Measurements from ENCODE around the gene ALG12. TPM values are rescaled to one million over a fixed set of nuclear protein-coding genes. Genes with fewer than 3 reads are reported as not detected.

ALG12 gene
- total RNA-seq, 1 donor from 2014 or later, result 9.9 TPM

DNA sequence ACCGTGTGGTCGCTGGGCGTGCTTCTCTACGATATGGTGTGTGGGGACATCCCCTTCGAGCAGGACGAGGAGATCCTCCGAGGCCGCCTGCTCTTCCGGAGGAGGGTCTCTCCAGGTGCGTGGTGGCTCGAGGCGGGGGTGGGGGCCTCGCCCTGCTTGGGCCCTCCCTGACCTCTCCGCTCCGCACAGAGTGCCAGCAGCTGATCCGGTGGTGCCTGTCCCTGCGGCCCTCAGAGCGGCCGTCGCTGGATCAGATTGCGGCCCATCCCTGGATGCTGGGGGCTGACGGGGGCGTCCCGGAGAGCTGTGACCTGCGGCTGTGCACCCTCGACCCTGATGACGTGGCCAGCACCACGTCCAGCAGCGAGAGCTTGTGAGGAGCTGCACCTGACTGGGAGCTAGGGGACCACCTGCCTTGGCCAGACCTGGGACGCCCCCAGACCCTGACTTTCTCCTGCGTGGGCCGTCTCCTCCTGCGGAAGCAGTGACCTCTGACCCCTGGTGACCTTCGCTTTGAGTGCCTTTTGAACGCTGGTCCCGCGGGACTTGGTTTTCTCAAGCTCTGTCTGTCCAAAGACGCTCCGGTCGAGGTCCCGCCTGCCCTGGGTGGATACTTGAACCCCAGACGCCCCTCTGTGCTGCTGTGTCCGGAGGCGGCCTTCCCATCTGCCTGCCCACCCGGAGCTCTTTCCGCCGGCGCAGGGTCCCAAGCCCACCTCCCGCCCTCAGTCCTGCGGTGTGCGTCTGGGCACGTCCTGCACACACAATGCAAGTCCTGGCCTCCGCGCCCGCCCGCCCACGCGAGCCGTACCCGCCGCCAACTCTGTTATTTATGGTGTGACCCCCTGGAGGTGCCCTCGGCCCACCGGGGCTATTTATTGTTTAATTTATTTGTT lies 44.8 kb upstream of the ALG12 start:
- Histone ChIP-seq H3K9ac (ENCODE audit: low read depth in 1 of 3, low read length in 3 of 3) (peak overlapping the region; percentile 76 to 94 (median 88)), H3K4me1 (ENCODE audit: control insufficient read depth in 3 of 3, insufficient read depth in 3 of 3, low read length in 3 of 3) (peaks cover 59 to 75% (median 66%) of the 10 kb centered on the region in 3 donors), H3K27me3 (ENCODE audit: control insufficient read depth in 3 of 3, insufficient read depth in 3 of 3, low read length in 3 of 3) (no peaks in the 10 kb centered on the region), H3K9me3 (ENCODE audit: control insufficient read depth in 3 of 3, low read length in 3 of 3) (no peaks in the 10 kb centered on the region), H3K4me3 (ENCODE audit: low read length in 3 of 3) (peak overlapping the region; percentile 61 to 86 (median 78)), H3K36me3 (ENCODE audit: control insufficient read depth in 3 of 3, insufficient read depth in 3 of 3, low read length in 3 of 3) (peaks cover 16 to 22% (median 20%) of the 10 kb centered on the region in 3 donors), H3K27ac (ENCODE audit: low read depth, low read length) (peak overlapping the region; percentile 83)

DNA sequence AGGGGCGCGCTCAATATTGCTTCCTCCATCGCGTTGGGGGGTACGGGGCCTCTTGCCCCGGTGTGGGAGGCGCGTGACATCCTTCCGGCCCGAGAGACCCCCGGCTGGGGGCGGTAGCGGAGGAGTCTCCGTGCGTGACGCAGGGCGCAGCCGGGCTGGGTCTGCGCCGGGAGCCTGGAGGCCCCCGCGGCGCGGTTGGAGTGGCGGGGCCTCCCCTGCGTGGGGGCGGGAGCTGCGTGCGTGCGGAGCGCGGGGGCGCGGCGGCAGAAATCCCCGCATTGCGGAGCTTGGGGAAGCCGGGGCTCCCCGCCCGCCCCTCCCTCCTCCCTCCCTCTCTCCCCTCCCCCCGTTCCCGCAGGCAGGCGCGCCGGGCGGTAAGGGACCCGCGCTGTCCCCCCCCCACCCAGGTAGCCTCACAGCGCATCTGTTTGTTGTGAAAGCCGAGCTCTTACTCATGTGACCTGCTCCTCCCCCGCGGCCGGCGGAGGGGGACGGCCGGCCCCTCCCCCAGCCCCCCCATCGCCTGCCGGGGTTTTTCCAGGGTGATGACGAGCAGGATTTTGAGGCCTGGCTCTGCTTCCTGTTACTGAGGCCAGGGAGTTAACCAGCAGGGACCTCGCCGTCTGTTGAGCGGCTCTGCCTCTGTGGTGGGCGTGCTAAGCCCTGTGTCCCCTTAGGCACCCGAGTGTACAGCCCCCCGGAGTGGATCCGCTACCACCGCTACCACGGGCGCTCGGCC lies 43.9 kb upstream of the ALG12 start:
- Histone ChIP-seq H3K4me1 (ENCODE audit: control insufficient read depth in 3 of 3, insufficient read depth in 3 of 3, low read length in 3 of 3) (peaks cover 51 to 67% (median 57%) of the 10 kb centered on the region in 3 donors), H3K27me3 (ENCODE audit: control insufficient read depth in 3 of 3, insufficient read depth in 3 of 3, low read length in 3 of 3) (no peaks in the 10 kb centered on the region), H3K9ac (ENCODE audit: low read depth in 1 of 3, low read length in 3 of 3) (peak overlapping the region; percentile 87 to 97 (median 90)), H3K36me3 (ENCODE audit: control insufficient read depth in 3 of 3, insufficient read depth in 3 of 3, low read length in 3 of 3) (peaks cover 16 to 22% (median 20%) of the 10 kb centered on the region in 3 donors), H3K4me3 (ENCODE audit: low read length in 3 of 3) (peak overlapping the region; percentile 86 to 94 (median 92)), H3K27ac (ENCODE audit: low read depth, low read length) (peak overlapping the region; percentile 92), H3K9me3 (ENCODE audit: control insufficient read depth in 3 of 3, low read length in 3 of 3) (no peaks in the 10 kb centered on the region)

DNA sequence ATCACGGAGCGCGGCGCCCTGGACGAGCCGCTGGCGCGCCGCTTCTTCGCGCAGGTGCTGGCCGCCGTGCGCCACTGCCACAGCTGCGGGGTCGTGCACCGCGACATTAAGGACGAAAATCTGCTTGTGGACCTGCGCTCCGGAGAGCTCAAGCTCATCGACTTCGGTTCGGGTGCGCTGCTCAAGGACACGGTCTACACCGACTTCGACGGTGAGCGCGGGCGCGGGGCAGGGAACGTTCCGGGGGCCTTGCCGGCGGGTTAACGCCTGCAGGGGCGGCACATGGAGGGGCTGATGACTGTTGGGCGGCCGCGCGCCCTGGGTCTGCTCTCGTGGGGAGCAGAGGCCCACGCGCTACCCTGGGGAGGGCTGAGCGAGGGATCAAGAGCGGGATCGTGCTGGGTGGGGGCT lies 43.4 kb upstream of the ALG12 start:
- Histone ChIP-seq H3K9ac (ENCODE audit: low read depth in 1 of 3, low read length in 3 of 3) (peak overlapping the region; percentile 87 to 97 (median 90)), H3K27me3 (ENCODE audit: control insufficient read depth in 3 of 3, insufficient read depth in 3 of 3, low read length in 3 of 3) (no peaks in the 10 kb centered on the region), H3K36me3 (ENCODE audit: control insufficient read depth in 3 of 3, insufficient read depth in 3 of 3, low read length in 3 of 3) (peaks cover 16 to 22% (median 20%) of the 10 kb centered on the region in 3 donors), H3K4me1 (ENCODE audit: control insufficient read depth in 3 of 3, insufficient read depth in 3 of 3, low read length in 3 of 3) (peaks cover 45 to 65% (median 55%) of the 10 kb centered on the region in 3 donors), H3K27ac (ENCODE audit: low read depth, low read length) (peak overlapping the region; percentile 92), H3K9me3 (ENCODE audit: control insufficient read depth in 3 of 3, low read length in 3 of 3) (no peaks in the 10 kb centered on the region), H3K4me3 (ENCODE audit: low read length in 3 of 3) (peak overlapping the region; percentile 86 to 94 (median 92))

DNA sequence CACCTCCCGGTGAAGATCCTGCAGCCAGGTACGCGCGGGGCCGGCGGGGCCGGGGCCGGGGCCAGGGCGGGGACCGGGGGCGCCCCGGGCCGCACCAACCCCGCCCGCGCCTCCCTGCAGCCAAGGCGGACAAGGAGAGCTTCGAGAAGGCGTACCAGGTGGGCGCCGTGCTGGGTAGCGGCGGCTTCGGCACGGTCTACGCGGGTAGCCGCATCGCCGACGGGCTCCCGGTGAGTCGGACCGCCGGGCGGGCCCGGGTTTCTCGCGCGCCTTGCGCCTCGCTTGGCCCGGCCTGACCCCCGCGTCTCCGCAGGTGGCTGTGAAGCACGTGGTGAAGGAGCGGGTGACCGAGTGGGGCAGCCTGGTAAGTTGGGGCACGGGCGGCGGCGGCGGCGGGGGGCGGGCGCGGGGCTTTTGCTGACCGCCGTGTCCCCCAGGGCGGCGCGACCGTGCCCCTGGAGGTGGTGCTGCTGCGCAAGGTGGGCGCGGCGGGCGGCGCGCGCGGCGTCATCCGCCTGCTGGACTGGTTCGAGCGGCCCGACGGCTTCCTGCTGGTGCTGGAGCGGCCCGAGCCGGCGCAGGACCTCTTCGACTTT lies 42.9 kb upstream of the ALG12 start:
- H3K9me3 ChIP-seq (ENCODE audit: control insufficient read depth in 3 of 3, low read length in 3 of 3), result no peaks in the 10 kb centered on the region
- peaks cover 16 to 22% (median 20%) of the 10 kb centered on the region in 3 donors for H3K36me3 ChIP-seq (ENCODE audit: control insufficient read depth in 3 of 3, insufficient read depth in 3 of 3, low read length in 3 of 3)
- peak overlapping the region; percentile 92 for H3K27ac ChIP-seq (ENCODE audit: low read depth, low read length)
- peak overlapping the region; percentile 87 to 97 (median 90) for H3K9ac ChIP-seq (ENCODE audit: low read depth in 1 of 3, low read length in 3 of 3)
- peaks cover 40 to 65% (median 54%) of the 10 kb centered on the region in 3 donors for H3K4me1 ChIP-seq (ENCODE audit: control insufficient read depth in 3 of 3, insufficient read depth in 3 of 3, low read length in 3 of 3)
- peak overlapping the region; percentile 86 to 94 (median 92) for H3K4me3 ChIP-seq (ENCODE audit: low read length in 3 of 3)
- no peaks in the 10 kb centered on the region for H3K27me3 ChIP-seq (ENCODE audit: control insufficient read depth in 3 of 3, insufficient read depth in 3 of 3, low read length in 3 of 3)

DNA sequence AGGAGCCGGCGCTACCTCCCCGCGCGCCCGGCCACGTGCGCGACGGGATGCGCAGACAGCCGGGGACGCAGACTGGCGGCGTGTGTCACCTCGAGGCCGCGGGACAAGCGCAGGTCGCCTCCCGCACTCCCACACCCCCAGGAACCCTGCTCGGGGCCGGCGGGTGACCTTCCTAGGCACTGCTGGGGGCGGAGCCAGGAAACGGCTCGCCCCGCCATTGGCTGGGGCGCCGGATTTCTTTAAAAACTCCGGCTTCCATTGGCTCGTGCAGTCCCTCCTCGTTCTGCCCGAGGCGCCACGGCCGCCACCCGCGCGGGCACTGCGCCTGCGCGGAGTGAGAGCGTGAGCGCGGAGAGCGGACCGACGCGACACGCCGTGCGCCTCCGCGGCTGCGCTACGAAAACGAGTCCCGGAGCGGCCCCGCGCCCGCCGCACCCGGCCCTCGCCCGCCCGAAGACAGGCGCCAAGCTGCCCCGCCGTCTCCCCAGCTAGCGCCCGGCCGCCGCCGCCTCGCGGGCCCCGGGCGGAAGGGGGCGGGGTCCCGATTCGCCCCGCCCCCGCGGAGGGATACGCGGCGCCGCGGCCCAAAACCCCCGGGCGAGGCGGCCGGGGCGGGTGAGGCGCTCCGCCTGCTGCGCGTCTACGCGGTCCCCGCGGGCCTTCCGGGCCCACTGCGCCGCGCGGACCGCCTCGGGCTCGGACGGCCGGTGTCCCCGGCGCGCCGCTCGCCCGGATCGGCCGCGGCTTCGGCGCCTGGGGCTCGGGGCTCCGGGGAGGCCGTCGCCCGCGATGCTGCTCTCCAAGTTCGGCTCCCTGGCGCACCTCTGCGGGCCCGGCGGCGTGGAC lies 42.1 kb upstream of the ALG12 start, which contains the start of gene PIM3:
TSS of gene PIM3 (plus strand) at position 614 of the 846 bp plus-strand sequence. CDS start at position 790, 176 bp downstream.
- H3K4me1 ChIP-seq (ENCODE audit: control insufficient read depth in 3 of 3, insufficient read depth in 3 of 3, low read length in 3 of 3), result peaks cover 43 to 65% (median 54%) of the 10 kb centered on the region in 3 donors
- no peaks in the 10 kb centered on the region for H3K27me3 ChIP-seq (ENCODE audit: control insufficient read depth in 3 of 3, insufficient read depth in 3 of 3, low read length in 3 of 3)
- H3K36me3 ChIP-seq (ENCODE audit: control insufficient read depth in 3 of 3, insufficient read depth in 3 of 3, low read length in 3 of 3), result peaks cover 16 to 22% (median 20%) of the 10 kb centered on the region in 3 donors
- H3K27ac ChIP-seq (ENCODE audit: low read depth, low read length), result peak within 1 kb of the TSS; percentile 92
- peak within 1 kb of the TSS; percentile 86 to 94 (median 92) for H3K4me3 ChIP-seq (ENCODE audit: low read length in 3 of 3)
- peak within 1 kb of the TSS; percentile 87 to 97 (median 90) for H3K9ac ChIP-seq (ENCODE audit: low read depth in 1 of 3, low read length in 3 of 3)
- no peaks in the 10 kb centered on the region for H3K9me3 ChIP-seq (ENCODE audit: control insufficient read depth in 3 of 3, low read length in 3 of 3)

DNA sequence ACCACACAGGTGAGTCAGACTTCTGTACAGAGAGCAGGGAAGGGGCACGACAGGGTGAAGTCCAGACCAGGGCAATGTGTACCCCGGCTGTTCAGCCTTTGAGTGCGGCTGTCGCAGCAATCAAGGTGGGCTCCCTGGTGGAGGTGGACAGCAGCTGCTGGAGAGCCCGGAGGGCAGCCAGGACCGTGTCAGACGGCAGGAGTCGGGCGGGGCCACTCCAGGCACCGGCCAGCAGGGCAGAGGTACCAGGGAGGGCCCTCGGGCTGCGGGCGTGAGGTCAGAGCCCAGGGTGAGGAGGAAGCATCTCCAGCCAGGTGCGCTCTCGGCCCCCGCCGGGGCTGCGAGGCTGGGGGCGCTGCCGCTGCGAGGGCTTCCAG lies 41.5 kb upstream of the ALG12 start:
- peak overlapping the region; percentile 80 to 97 (median 86) for H3K9ac ChIP-seq (ENCODE audit: low read depth in 1 of 3, low read length in 3 of 3)

DNA sequence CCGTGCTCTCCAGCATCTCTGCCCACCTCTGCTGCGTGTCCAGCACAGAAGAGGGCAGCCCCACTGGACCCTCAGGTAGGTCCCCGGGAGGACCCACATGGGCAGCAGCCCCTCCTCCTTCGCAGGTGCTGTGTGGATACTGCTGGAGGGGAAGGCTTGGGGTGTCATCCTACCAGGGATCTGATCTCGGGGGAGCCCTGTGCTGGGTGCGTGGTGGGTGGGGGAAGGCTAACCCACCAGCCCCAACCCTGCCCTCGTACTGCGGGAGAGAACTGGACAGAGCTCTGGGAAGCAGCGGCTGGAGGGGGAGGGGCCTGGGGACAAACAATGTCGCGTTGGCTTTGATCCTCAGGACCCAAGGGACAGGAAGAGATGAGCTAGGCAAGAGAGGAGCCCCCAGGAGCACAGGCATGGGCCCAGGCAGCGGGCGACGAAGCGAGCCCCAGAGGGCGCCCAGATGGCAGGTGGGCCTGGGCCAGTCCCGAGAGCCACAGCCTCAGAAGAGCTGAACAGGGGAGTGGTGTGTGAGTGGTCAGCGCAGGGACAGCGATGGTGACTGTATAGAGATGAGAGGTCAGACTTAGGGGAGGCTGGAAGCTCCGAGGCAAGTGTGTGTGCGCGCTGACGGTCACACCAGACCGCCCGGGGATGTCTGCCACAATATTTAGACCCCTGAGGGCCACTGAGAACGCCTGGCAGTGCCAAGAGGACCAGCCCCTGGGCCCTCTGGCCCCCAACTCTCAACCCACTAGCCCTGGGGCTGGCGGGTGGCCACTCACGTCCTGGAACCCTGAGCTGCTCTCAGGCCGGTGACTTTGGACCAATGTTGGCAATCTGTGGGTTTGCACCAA lies 40.9 kb upstream of the ALG12 start:
- Histone ChIP-seq H3K9ac (ENCODE audit: low read depth in 1 of 3, low read length in 3 of 3) (peak overlapping the region; percentile 80 to 97 (median 86)), H3K27ac (ENCODE audit: low read depth, low read length) (peak overlapping the region; percentile 92), H3K4me3 (ENCODE audit: low read length in 3 of 3) (peak overlapping the region; percentile 67 to 94 (median 81)), H3K27me3 (ENCODE audit: control insufficient read depth in 3 of 3, insufficient read depth in 3 of 3, low read length in 3 of 3) (no peaks in the 10 kb centered on the region), H3K9me3 (ENCODE audit: control insufficient read depth in 3 of 3, low read length in 3 of 3) (no peaks in the 10 kb centered on the region), H3K4me1 (ENCODE audit: control insufficient read depth in 3 of 3, insufficient read depth in 3 of 3, low read length in 3 of 3) (peaks cover 44 to 65% (median 54%) of the 10 kb centered on the region in 3 donors), H3K36me3 (ENCODE audit: control insufficient read depth in 3 of 3, insufficient read depth in 3 of 3, low read length in 3 of 3) (peaks cover 10 to 21% (median 15%) of the 10 kb centered on the region in 3 donors)

More for the DNA sequence above, 41.5 kb upstream of the ALG12 start:
- H3K9me3 ChIP-seq (ENCODE audit: control insufficient read depth in 3 of 3, low read length in 3 of 3), result no peaks in the 10 kb centered on the region
- peaks cover 44 to 65% (median 54%) of the 10 kb centered on the region in 3 donors for H3K4me1 ChIP-seq (ENCODE audit: control insufficient read depth in 3 of 3, insufficient read depth in 3 of 3, low read length in 3 of 3)
- H3K27ac ChIP-seq (ENCODE audit: low read depth, low read length), result peak overlapping the region; percentile 92
- no peaks in the 10 kb centered on the region for H3K27me3 ChIP-seq (ENCODE audit: control insufficient read depth in 3 of 3, insufficient read depth in 3 of 3, low read length in 3 of 3)
- H3K36me3 ChIP-seq (ENCODE audit: control insufficient read depth in 3 of 3, insufficient read depth in 3 of 3, low read length in 3 of 3), result peaks cover 16 to 22% (median 16%) of the 10 kb centered on the region in 3 donors
- H3K4me3 ChIP-seq (ENCODE audit: low read length in 3 of 3), result peak overlapping the region; percentile 67 to 94 (median 81)

DNA sequence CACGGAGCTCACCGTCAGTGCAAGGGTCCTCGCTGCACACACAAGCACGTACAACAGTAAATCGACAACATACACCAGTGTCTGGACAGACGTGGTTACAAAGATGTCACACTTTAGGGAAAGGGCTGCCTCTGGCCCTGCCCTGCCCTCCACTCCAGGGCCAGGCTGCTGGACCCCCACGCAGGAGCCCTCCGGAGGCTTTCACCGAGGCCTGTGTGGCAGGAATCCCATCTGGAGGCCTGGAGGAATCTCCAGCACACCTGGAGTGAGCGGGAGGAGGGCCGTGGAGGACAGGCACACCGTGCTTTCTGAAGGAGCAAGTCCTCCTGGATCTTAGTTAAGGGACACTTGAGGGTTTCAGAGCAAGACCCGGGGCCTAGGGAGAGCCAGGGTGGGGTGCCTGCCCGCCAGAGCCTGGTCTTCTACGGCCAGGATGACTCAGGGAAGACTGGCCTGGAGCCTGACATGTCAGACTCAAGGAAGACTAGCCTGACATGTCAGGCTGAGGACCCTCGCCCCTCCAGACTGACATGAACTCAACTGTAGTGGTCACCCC lies 40.2 kb upstream of the ALG12 start:
- Histone ChIP-seq H3K4me1 (ENCODE audit: control insufficient read depth in 3 of 3, insufficient read depth in 3 of 3, low read length in 3 of 3) (peaks cover 44 to 65% (median 54%) of the 10 kb centered on the region in 3 donors), H3K4me3 (ENCODE audit: low read length in 3 of 3) (no peak overlapping the region), H3K27ac (ENCODE audit: low read depth, low read length) (no peak overlapping the region), H3K9me3 (ENCODE audit: control insufficient read depth in 3 of 3, low read length in 3 of 3) (no peaks in the 10 kb centered on the region), H3K27me3 (ENCODE audit: control insufficient read depth in 3 of 3, insufficient read depth in 3 of 3, low read length in 3 of 3) (no peaks in the 10 kb centered on the region), H3K9ac (ENCODE audit: low read depth in 1 of 3, low read length in 3 of 3) (no peak overlapping the region), H3K36me3 (ENCODE audit: control insufficient read depth in 3 of 3, insufficient read depth in 3 of 3, low read length in 3 of 3) (peaks cover 8 to 17% (median 9%) of the 10 kb centered on the region in 3 donors)
